NCI-H1417 treated with DMSO at 0.1 percent for 48 hours (cell line): ENCODE data around the gene AKR1E2.

Experiments used
- DNase-seq: peaks from one replicate; lab custom pipeline; 2025; lab: John Stamatoyannopoulos, UW

The AKR1E2 gene

GRCh38 chr10:4845766-4846165 is 19.8 kb downstream of the AKR1E2 start:
- no peak for DNase-seq

DNA sequence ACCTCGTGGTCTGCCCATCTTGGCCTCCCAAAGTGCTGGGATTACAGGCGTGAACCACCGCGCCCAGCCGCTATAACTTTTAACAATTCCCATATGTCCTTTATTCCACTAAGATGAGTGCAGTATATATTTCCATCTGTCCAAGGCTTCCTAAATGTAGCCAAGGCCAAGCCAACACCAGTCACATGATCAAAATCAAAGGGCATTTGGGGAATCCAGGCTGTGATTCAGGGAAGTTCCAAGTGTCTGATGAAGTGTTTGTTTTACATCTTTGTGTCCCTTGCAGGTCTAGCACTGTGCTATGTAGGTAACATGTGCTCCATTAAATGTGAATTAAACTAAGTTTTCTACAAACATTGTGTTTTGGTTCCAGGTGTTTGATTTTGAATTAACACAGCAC is 20.8 kb downstream of the AKR1E2 start:
- DNase-seq, result no peak

GRCh38 chr10:4847561-4848355 is 21.8 kb downstream of the AKR1E2 start:
- DNase-seq, result no peak

GRCh38 chr10:4848356-4849041 is 22.5 kb downstream of the AKR1E2 start:
- DNase-seq, result no peak

DNA sequence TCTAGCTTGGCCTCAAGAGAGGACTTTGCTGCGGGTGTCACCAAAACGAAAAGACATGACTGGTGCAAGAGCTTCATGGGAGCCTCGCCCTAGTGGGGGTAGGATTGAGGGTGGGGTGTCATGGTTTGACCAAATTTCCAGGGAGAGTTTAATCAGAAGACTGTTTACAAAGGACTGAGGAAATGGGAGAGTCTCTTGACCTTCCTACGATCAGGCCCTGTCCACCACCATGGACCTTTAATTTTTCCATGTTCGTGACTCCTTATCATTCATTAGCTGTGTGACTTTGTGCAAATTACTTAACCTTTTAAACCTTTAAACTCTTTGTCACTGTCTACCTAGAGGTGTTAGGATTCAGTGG is 23.0 kb downstream of the AKR1E2 start:
- no peak for DNase-seq

DNA sequence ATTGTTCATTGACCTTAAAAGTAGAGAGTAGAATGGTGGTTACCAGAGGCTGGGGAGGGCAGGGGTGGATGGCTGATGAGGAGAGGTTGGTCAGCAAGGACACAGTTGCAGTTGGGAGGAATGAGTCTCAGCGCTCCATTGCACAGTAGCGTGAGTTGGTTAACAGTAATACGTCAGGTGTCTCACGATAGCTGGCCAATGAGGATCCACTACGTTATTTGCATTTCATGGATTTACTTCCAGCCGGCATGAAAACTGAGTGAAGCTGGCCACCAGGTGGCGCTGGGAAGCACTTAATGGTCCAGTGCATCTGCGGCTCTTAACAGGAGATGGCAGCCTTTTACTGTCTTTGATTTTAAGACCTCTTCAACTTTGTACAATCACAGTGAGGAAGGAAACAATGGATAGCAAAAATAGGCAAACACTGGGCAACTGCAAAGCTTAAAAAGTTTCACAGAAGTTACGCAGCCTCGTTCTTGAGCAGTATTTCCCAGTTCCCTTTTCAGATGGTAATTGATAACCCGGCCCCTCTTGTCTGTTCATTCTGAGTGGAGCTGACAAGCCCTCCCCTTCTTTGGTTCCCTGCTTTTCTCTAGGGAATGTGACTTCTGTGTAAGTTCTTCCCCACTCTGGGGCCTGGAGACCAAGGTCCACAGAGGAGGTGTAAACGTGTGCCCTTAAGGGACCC is 23.7 kb downstream of the AKR1E2 start:
- peak; percentile 30 for DNase-seq

- no peak for DNase-seq
These were observed 24.4 kb downstream of the AKR1E2 start for GRCh38 chr10:4850397-4850796.

DNA sequence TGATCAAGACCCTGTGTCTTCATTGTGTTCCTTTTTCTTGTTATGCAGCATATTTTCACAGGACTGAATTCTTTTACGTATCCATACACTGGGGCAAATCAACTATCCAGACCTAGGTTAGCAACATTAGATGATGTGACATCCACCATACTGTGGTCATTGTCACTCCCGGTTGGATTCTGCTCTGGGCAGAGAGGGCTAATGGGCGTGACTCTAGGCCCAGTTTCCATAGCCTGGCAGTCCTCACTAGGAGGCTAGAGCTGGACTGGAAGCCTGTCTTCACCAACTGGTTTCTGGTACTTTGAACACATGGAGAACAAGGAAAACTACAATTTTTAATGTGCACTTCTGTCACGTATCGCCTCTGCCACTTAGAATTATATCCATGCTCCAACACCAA is 25.2 kb downstream of the AKR1E2 start:
- DNase-seq, result no peak

DNA sequence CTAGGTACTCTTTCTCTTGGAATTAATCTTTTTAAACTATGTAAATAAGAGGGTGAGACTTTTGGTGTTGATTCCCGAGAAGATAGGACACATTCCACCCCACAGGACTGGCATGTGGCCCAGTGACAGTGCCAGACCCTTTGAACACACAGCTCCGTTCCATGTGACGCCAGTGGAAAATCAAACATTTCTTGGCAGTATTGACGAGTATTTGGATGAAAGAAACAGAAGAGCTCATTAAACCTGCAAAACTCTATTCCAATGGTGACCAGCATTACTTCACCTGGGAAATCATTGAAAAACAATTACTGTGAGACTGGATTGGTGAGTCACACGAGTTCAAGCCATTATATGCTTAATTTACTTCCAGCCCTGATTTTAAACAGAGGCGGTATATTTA is 25.8 kb downstream of the AKR1E2 start:
- DNase-seq, result no peak

- no peak for DNase-seq
These were observed 40.1 kb downstream of the AKR1E2 start for GRCh38 chr10:4865945-4866661.

GRCh38 chr10:4867109-4867519 is 41.1 kb downstream of the AKR1E2 start:
- no peak for DNase-seq

GRCh38 chr10:4867520-4868356 is 41.7 kb downstream of the AKR1E2 start:
- DNase-seq, result no peak

GRCh38 chr10:4868357-4868657 is 42.3 kb downstream of the AKR1E2 start:
- DNase-seq, result no peak

GRCh38 chr10:4882704-4883078 is 56.7 kb downstream of the AKR1E2 start:
- no peak for DNase-seq

DNA sequence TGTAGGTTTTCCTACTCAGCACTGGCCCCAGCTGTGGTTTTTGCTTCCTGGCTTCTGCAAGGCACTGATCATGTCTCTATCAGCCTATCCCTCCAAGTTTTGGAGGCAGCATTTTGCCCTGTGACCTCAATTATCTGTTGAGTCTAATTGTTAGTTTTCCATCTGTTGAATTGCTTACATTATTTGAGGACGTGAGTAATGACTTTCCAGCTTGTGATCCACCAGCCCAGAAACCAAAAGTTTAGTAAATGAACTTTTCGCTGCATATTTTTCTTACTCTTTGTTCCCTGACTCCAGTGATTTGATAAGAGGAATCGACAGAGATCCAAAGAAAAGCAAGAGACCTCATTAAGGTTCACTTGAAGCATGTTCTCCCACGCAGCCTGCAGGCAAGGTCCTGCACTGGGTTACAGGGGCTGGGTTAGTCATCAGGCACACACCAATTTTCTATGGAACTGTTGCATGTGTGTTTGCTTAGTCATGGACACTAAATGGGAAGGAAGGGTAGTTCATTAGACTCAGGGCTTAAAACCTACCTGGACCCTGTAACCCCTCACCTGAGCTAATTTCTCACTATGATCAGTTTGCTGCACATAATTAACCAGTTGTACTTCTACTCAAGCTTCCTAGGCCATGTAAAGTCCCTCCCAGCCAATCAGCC is 57.2 kb downstream of the AKR1E2 start:
- no peak for DNase-seq

DNA sequence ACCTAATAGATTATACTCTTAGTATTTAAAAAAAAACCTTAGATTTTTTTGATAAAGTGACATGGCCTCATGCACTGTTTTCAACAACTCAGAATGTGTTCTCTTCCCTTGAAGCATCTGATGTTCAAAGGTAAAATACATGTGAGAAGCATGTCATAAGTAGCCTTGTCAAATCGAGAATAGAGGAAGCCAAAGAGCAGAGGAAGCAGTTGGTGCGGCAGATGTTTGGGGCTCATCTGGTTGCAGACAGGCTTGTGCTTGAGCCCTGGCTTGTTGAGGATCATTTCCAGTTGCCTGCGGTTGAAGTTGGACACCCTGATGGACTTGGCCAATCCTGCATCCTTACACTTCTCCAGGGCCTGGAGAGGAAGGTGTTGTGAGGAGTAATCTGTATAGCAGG is 59.2 kb downstream of the AKR1E2 start:
- no peak for DNase-seq

- no peak for DNase-seq
These were observed 61.5 kb downstream of the AKR1E2 start for GRCh38 chr10:4887501-4887900.

DNA sequence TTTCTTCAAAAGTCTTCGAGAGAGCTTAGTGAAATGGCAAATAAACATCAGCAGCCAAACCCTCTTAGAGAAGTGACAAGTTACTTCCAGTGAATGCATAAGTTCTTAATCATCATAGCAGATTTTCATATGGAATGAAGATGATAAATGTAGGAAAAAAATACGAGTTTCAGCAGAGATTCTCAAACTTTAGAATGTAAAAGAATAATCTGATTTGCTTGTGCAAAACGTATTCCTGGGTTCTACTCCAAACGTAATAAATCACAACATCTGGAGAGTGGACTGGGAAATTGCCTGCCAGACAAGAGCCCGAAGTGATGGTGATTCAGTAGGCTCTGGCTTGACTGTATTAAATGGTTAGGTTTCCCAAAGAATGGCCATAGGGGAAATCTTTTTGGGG is 62.2 kb downstream of the AKR1E2 start:
- no peak for DNase-seq

DNA sequence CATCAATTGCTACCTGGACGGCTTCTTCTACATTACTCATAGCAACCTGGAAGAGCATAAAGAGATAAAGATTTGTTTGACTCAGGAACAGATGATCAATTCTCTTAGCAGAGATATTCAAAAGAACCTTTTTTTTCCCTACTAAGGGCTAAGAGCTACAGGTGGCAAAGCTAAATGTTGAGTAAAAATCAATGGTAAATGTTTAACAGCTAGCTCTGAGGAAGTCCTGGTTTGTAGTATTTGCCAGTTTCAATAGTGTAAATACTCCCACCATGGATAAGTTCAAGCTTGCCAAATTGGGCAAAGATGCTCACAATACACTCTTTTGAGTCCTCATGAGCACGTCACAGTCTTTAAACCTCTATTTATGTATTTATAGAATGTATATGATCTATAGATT is 64.0 kb downstream of the AKR1E2 start:
- no peak for DNase-seq

GRCh38 chr10:4892681-4893080 is 66.7 kb downstream of the AKR1E2 start:
- DNase-seq, result no peak

- no peak for DNase-seq
These were observed 68.3 kb downstream of the AKR1E2 start for GRCh38 chr10:4894335-4894734.
